Neural cell (in vitro differentiated cells): Measurements from ENCODE around the gene ZNF205.

ENCODE experiments used
- CTCF ChIP-seq: fragments of 450-650 bp; IDR thresholded peaks from 2 replicates; pipeline ENCODE4 v1.5.1; 2014; ENCODE audit warnings: antibody characterized with exemption, mild to moderate bottlenecking, moderate library complexity; ENCODE audit not compliant: poor library complexity, severe bottlenecking
- EP300 ChIP-seq: fragments of 450-650 bp; conservative IDR thresholded peaks from 2 replicates; pipeline ENCODE4 v1.6.1; 2014; ENCODE audit warnings: antibody characterized with exemption, mild to moderate bottlenecking, moderate library complexity; ENCODE audit not compliant: poor library complexity, severe bottlenecking

DNA sequence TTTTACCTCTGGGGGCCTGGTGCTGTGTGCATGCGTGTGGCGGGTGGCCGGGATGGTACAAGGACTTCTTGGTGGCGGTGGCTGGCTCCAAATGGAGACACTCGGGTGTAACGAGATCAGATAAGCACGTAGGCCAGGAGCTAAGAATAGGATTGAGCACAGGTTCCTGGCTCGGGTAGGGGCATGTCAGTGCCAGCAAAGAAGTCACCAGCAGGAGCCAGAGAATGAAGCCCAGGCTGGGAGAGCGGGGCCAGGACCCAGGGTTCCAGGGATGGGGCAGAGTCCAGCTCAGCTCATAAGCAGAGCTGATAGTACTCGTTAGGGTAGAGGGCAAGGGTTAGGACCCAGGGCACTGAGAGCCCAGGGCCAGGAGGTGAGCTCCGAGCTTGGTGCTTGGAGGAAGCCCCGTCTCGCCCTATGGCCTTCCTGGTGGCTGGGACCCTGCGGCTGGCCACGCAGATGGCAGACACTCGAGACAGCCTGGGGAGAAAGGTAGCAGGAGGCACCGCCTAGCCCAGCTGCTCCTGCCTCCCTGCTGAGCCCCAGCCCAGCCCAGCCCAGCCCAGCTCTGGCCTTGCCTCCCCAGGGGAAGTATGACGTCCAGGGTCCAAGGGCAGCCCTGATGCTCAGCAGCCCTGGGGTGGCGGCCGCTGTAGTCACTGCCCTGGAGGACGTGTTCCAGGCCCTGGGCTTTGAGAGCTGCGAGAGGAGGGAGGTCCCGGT is 31.4 kb downstream of the ZNF205 start:
- no peak for TF ChIP-seq EP300
- no peak for TF ChIP-seq CTCF
